A549 (cell line): ENCODE data around the gene LGALS1. TPM values are rescaled to one million over a fixed set of nuclear protein-coding genes. Genes with fewer than 3 reads are reported as not detected.

Experiments used
- ATAC-seq, 2 experiments: fragments of 200-7000 bp in 1 of 2; fragments of >200 bp in 1 of 2; cut with Nextera tagmentation in 1 of 2; cut with Tn5 transposase in 1 of 2; 3 replicates each; pipeline versions ENCODE4 v1.8.0 to v1.9.1; 2018 to 2020; ENCODE audit warnings: mild to moderate bottlenecking in 1 of 2, moderate library complexity in 1 of 2
- CTCF ChIA-PET: fragments of 300-600 bp; sonication (Branson Sonifier 250); formaldehyde crosslinking; extraction: SDS; loops from one replicate; lab custom pipeline; 2021; ENCODE audit warnings: antibody characterized with exemption, inconsistent platforms; lab: Yijun Ruan, JAX
- POLR2A ChIA-PET: fragments of 350-600 bp; formaldehyde crosslinking; extraction: SDS; loops from one replicate; lab custom pipeline; 2021; ENCODE audit warnings: antibody characterized with exemption, inconsistent platforms; lab: Yijun Ruan, JAX
- DNase-seq, 2 experiments: peaks; one replicate each; pipeline versions ENCODE4 v3.0.0 to v3.0.0-alpha.2; 2011 to 2016; ENCODE audit warnings: low read depth in 1 of 2, low spot score in 1 of 2
- FAIRE-seq: peaks from 2 replicates; lab custom pipeline; 2011; peaks lifted over from hg19 to GRCh38; lab: Jason Lieb, UNC
- H3K27ac ChIP-seq, 2 experiments: fragments of >200 bp; sonication (Bioruptor Twin); formaldehyde crosslinking; 3 replicates each; pipeline ENCODE4 v1.5.1; 2016 to 2017
- H3K4me1 ChIP-seq: fragments of >200 bp; sonication (Bioruptor Twin); formaldehyde crosslinking; 3 replicates; pipeline ENCODE4 v1.6.1; 2016
- H3K4me2 ChIP-seq: fragments of >200 bp; sonication (Bioruptor Twin); formaldehyde crosslinking; 3 replicates; pipeline ENCODE4 v1.6.1; 2016
- H3K4me3 ChIP-seq: fragments of >200 bp; sonication (Bioruptor Twin); formaldehyde crosslinking; 3 replicates; pipeline ENCODE4 v1.5.1; 2016
- H3K9me3 ChIP-seq: fragments of >200 bp; sonication (Bioruptor Twin); formaldehyde crosslinking; 3 replicates; pipeline ENCODE4 v1.6.1; 2016
- ESRRA ChIP-seq: fragments of 150-350 bp; IDR thresholded peaks from 2 replicates; pipeline ENCODE4 v1.6.1; 2014; ENCODE audit warnings: mild to moderate bottlenecking, low read length, borderline replicate concordance
- FOSB ChIP-seq: fragments of 250-450 bp; sonication (Bioruptor Pico); IDR thresholded peaks from 2 replicates; pipeline ENCODE4 v1.5.0; 2020; ENCODE audit warnings: mild to moderate bottlenecking, moderate library complexity
- FOXS1 ChIP-seq: fragments of 250-450 bp; sonication (Bioruptor Pico); IDR thresholded peaks from 2 replicates; pipeline ENCODE4 v1.5.0; 2020; ENCODE audit warnings: mild to moderate bottlenecking, moderate library complexity
- GATA3 ChIP-seq: IDR thresholded peaks from 2 replicates; pipeline ENCODE4 v1.6.1; 2012; ENCODE audit warnings: borderline replicate concordance
- HDAC2 ChIP-seq: fragments of 200-600 bp; sonication (generic); IDR thresholded peaks from 2 replicates; pipeline ENCODE4 v1.6.1; 2016
- JUN ChIP-seq, 2 experiments: fragments of >200 bp; sonication (Bioruptor Twin); formaldehyde crosslinking; IDR thresholded peaks; 2 replicates in 1 of 2; 3 replicates in 1 of 2; pipeline ENCODE4 v1.6.1; 2016 to 2017
- KDM1A ChIP-seq: fragments of 200-600 bp; sonication (generic); IDR thresholded peaks from 2 replicates; pipeline ENCODE4 v1.6.1; 2016; ENCODE audit warnings: low read depth, mild to moderate bottlenecking
- KDM5A ChIP-seq: fragments of 200-600 bp; sonication (generic); IDR thresholded peaks from 2 replicates; pipeline ENCODE4 v1.6.1; 2016; ENCODE audit warnings: antibody characterized with exemption, mild to moderate bottlenecking
- MAFK ChIP-seq: fragments of 450-650 bp; IDR thresholded peaks from 2 replicates; pipeline ENCODE4 v1.6.1; 2014; ENCODE audit not compliant: partially characterized antibody
- MYC ChIP-seq: IDR thresholded peaks from 2 replicates; pipeline ENCODE4 v1.6.1; 2012; ENCODE audit warnings: mild to moderate bottlenecking, inconsistent platforms, low read length, improper control_type of control experiment, borderline replicate concordance
- NPAS2 ChIP-seq: fragments of 250-450 bp; sonication (Bioruptor Pico); IDR thresholded peaks from 2 replicates; pipeline ENCODE4 v1.8.0; 2022; ENCODE audit warnings: mild to moderate bottlenecking, moderate library complexity, borderline replicate concordance
- NR3C1 ChIP-seq: fragments of >200 bp; sonication (Bioruptor Twin); formaldehyde crosslinking; IDR thresholded peaks from 3 replicates; pipeline ENCODE4 v1.6.1; 2017
- PHF8 ChIP-seq: fragments of 200-600 bp; sonication (generic); IDR thresholded peaks from 2 replicates; pipeline ENCODE4 v1.6.1; 2016; ENCODE audit warnings: low read depth, mild to moderate bottlenecking, antibody characterized with exemption, moderate library complexity, borderline replicate concordance
- POLR2A ChIP-seq: IDR thresholded peaks from 2 replicates; pipeline ENCODE4 v1.6.1; 2012; ENCODE audit warnings: mild to moderate bottlenecking, low read length
- RAD21 ChIP-seq, 2 experiments: fragments of >200 bp in 1 of 2; sonication (Bioruptor Twin) in 1 of 2; formaldehyde crosslinking in 1 of 2; IDR thresholded peaks in 1 of 2; conservative IDR thresholded peaks in 1 of 2; 2 replicates in 1 of 2; 3 replicates in 1 of 2; pipeline ENCODE4 v1.6.1; 2012 to 2018; ENCODE audit warnings: inconsistent platforms in 1 of 2
- TP53 ChIP-seq: fragments of 250-450 bp; sonication (Bioruptor Pico); IDR thresholded peaks from 2 replicates; pipeline ENCODE4 v1.5.0; 2021; ENCODE audit warnings: mild to moderate bottlenecking, moderate library complexity
- ZC3H11A ChIP-seq: fragments of 450-650 bp; IDR thresholded peaks from 2 replicates; pipeline ENCODE4 v1.6.1; 2014; ENCODE audit warnings: antibody characterized with exemption, mild to moderate bottlenecking
- ZSCAN20 ChIP-seq: fragments of 250-450 bp; sonication (Bioruptor Pico); IDR thresholded peaks from 2 replicates; pipeline ENCODE4 v1.8.0; 2022; ENCODE audit warnings: mild to moderate bottlenecking, moderate library complexity
- WGBS: methylation state at CpG from one replicate; pipeline ENCODE4 v1.1.6; 2017; ENCODE audit errors: missing lambda C conversion rate; 5-methylcytosine and 5-hydroxymethylcytosine counted together
- polyA plus RNA-seq, 4 experiments: library from polyadenylated mRNA; depleted of rRNA in 3 of 4; stranded (reverse); fragments of >200 nt; fragmentation: RNase III in 1 of 4; extraction: RNeasy Plus Mini Kit Qiagen cat#74134 plus additional on column Dnase treatment in 1 of 4; gene quantifications; 2 replicates in 3 of 4; 3 replicates in 1 of 4; pipeline ENCODE4 v1.2.3, GENCODE V29; 2011 to 2017
- TF ChIP-seq, protein P1 (sequence below): fragments of 200-600 bp; sonication (generic); IDR thresholded peaks from 2 replicates; pipeline ENCODE4 v1.6.1; 2016; ENCODE audit warnings: antibody characterized with exemption, mild to moderate bottlenecking, moderate library complexity
- TF ChIP-seq, protein P2 (sequence below): fragments of 450-650 bp; IDR thresholded peaks from 2 replicates; pipeline ENCODE4 v1.6.1; 2014; ENCODE audit warnings: antibody characterized with exemption
- TF ChIP-seq, protein P3 (sequence below): IDR thresholded peaks from 2 replicates; pipeline ENCODE4 v1.6.1; 2012
- TF ChIP-seq, protein P4 (sequence below): IDR thresholded peaks from 2 replicates; pipeline ENCODE4 v1.6.1; 2012; ENCODE audit warnings: low read depth, borderline replicate concordance
- TF ChIP-seq, protein P5 (sequence below): fragments of 150-350 bp; IDR thresholded peaks from 2 replicates; pipeline ENCODE4 v1.6.1; 2014; ENCODE audit warnings: low read depth, mild to moderate bottlenecking, low read length
- TF ChIP-seq, protein P6 (sequence below): fragments of >200 bp; sonication (Bioruptor Twin); formaldehyde crosslinking; IDR thresholded peaks from 3 replicates; pipeline ENCODE4 v1.6.1; 2016

LGALS1 gene
- polyA plus RNA-seq, 2 of the 4 experiments (the other 2 are of a cell fraction), result 584 to 1,477 TPM

DNA sequence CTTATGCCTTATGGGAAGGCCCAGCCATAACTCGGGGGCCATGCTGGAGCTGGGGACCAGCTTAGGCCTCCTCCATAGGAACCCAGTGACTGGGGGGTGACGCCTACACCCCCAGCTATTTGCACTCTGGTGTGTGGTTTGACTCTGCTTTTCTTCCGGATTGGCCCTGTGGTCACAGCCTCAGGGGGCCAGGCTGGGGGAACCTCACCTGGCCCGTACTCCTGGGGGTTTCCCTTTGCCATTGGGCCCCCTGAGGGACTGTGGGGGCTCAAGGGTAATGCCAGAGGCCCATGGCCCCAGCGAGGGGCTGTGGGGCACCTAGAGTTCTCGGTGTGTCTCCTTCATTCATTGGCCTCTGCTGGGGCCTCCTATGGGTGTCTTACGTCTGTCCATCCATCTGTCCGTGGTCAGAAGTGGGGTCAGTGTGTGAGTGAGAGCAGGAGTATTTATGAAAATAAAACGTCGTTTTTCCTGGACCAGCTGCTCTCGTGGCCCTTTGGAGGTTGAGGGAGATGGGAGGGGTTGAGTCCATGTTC lies 42.3 kb upstream of the LGALS1 start:
- FAIRE-seq, result no peak
- ATAC-seq, result no peak
- ChIA-PET POLR2A (no interaction called here), CTCF (interaction anchor here (0.7 to 11.4 kb wide), 4 partner anchors 9 to 158 kb away, joined by 3 to 129 read pairs (median 15); partner anchors contain the start of gene SH3BP1)
- Histone ChIP-seq H3K9me3 (no peaks in the 10 kb centered on the region), H3K4me3 (no peak overlapping the region), H3K4me1 (no peaks in the 10 kb centered on the region), H3K27ac (no peak overlapping the region; a peak in 1 of 6 replicates), H3K4me2 (no peak overlapping the region)
- no peak for DNase-seq
- TF ChIP-seq, protein P1, sequence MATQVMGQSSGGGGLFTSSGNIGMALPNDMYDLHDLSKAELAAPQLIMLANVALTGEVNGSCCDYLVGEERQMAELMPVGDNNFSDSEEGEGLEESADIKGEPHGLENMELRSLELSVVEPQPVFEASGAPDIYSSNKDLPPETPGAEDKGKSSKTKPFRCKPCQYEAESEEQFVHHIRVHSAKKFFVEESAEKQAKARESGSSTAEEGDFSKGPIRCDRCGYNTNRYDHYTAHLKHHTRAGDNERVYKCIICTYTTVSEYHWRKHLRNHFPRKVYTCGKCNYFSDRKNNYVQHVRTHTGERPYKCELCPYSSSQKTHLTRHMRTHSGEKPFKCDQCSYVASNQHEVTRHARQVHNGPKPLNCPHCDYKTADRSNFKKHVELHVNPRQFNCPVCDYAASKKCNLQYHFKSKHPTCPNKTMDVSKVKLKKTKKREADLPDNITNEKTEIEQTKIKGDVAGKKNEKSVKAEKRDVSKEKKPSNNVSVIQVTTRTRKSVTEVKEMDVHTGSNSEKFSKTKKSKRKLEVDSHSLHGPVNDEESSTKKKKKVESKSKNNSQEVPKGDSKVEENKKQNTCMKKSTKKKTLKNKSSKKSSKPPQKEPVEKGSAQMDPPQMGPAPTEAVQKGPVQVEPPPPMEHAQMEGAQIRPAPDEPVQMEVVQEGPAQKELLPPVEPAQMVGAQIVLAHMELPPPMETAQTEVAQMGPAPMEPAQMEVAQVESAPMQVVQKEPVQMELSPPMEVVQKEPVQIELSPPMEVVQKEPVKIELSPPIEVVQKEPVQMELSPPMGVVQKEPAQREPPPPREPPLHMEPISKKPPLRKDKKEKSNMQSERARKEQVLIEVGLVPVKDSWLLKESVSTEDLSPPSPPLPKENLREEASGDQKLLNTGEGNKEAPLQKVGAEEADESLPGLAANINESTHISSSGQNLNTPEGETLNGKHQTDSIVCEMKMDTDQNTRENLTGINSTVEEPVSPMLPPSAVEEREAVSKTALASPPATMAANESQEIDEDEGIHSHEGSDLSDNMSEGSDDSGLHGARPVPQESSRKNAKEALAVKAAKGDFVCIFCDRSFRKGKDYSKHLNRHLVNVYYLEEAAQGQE, result no peak
- TF ChIP-seq HDAC2 (no peak), NPAS2 (CRISPR knock-in tag) (no peak), NR3C1 (no peak), TP53 (no peak), FOSB (CRISPR knock-in tag) (no peak), PHF8 (no peak), KDM5A (no peak), ZSCAN20 (CRISPR knock-in tag) (no peak), ZC3H11A (no peak)
- TF ChIP-seq, protein P2, sequence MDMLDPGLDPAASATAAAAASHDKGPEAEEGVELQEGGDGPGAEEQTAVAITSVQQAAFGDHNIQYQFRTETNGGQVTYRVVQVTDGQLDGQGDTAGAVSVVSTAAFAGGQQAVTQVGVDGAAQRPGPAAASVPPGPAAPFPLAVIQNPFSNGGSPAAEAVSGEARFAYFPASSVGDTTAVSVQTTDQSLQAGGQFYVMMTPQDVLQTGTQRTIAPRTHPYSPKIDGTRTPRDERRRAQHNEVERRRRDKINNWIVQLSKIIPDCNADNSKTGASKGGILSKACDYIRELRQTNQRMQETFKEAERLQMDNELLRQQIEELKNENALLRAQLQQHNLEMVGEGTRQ, result no peak
- WGBS, result 92% methylated on average over 6 of the region's 11 CpGs

DNA sequence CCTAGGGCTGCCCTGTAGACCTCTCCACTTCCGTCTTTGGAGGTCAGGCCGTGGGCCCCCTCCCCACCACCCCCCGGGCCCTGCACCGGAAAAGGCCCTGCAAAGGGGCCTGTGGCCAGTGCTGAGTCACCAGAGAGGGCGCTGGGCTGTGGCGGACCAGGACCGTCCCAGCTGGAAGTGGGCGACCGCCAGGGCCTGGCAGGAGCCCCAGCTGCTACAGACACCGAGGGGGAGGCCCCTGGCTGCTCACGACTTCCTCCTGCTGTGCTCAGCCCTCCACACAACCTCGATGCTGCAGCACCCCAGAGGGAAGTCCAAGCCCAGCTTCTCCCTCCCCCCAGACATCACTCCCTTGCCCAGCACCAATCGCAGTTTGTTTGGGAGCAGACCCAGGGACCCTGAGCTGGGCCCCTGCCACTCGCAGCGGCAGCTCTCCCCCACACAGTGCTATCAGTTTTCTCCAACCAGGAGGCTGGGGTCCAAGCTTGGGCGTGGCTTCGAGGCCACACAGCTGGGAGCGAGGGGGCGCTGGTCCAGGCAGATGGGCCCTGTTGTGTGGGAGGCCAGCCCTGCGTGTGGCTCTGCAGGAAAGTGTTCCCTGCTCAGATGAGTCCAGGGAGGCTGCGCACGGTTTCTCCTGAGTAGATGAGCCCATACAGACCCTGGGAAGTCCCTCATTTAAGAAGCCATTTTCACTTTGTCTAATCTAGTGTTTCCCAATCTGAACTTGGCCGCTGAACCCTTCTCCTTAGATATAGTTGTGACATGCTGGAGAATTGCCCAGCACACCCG lies 41.6 kb upstream of the LGALS1 start:
- no peaks in the 10 kb centered on the region for H3K9me3 ChIP-seq
- 0 out of 3 replicates have a peak, but pooled peaks cover under 1% of the 10 kb centered on the region for H3K4me1 ChIP-seq
- ATAC-seq, result no peak
- ChIA-PET CTCF (interaction anchor here (1.1 to 11.4 kb wide), 3 partner anchors 8 to 158 kb away, joined by 3 to 129 read pairs (median 27); partner anchors contain the start of gene SH3BP1), POLR2A (interaction anchor here (1.0 kb wide), 1 partner anchor 27 kb away, joined by 4 read pairs; no protein-coding TSS in a partner anchor)
- WGBS, result 85% methylated on average over 15 of the region's 24 CpGs
- no peak overlapping the region for H3K4me2 ChIP-seq
- H3K4me3 ChIP-seq, result no peak overlapping the region
- no peak for DNase-seq
- H3K27ac ChIP-seq, result no peak overlapping the region; a peak in 1 of 6 replicates
- FAIRE-seq, result no peak
- TF ChIP-seq, protein P3, sequence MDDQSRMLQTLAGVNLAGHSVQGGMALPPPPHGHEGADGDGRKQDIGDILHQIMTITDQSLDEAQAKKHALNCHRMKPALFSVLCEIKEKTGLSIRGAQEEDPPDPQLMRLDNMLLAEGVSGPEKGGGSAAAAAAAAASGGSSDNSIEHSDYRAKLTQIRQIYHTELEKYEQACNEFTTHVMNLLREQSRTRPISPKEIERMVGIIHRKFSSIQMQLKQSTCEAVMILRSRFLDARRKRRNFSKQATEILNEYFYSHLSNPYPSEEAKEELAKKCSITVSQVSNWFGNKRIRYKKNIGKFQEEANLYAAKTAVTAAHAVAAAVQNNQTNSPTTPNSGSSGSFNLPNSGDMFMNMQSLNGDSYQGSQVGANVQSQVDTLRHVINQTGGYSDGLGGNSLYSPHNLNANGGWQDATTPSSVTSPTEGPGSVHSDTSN, result no peak
- TF ChIP-seq MAFK (no peak), NR3C1 (no peak), KDM1A (no peak), GATA3 (no peak), RAD21 (conservative IDR thresholded peaks at IDR 0.05 in 1 of 2, IDR thresholded peaks at IDR 0.05 in 1 of 2) (no peak), ESRRA (no peak), FOXS1 (CRISPR knock-in tag) (no peak), MYC (no peak), POLR2A (no peak), JUN (IDR thresholded peaks at IDR 0.05) (no peak)
- TF ChIP-seq, protein P4, sequence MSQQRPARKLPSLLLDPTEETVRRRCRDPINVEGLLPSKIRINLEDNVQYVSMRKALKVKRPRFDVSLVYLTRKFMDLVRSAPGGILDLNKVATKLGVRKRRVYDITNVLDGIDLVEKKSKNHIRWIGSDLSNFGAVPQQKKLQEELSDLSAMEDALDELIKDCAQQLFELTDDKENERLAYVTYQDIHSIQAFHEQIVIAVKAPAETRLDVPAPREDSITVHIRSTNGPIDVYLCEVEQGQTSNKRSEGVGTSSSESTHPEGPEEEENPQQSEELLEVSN, result no peak
- TF ChIP-seq, protein P5, sequence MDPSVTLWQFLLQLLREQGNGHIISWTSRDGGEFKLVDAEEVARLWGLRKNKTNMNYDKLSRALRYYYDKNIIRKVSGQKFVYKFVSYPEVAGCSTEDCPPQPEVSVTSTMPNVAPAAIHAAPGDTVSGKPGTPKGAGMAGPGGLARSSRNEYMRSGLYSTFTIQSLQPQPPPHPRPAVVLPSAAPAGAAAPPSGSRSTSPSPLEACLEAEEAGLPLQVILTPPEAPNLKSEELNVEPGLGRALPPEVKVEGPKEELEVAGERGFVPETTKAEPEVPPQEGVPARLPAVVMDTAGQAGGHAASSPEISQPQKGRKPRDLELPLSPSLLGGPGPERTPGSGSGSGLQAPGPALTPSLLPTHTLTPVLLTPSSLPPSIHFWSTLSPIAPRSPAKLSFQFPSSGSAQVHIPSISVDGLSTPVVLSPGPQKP, result no peak
- TF ChIP-seq, protein P6, sequence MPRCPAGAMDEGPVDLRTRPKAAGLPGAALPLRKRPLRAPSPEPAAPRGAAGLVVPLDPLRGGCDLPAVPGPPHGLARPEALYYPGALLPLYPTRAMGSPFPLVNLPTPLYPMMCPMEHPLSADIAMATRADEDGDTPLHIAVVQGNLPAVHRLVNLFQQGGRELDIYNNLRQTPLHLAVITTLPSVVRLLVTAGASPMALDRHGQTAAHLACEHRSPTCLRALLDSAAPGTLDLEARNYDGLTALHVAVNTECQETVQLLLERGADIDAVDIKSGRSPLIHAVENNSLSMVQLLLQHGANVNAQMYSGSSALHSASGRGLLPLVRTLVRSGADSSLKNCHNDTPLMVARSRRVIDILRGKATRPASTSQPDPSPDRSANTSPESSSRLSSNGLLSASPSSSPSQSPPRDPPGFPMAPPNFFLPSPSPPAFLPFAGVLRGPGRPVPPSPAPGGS, result no peak
